T-helper 1 cell (primary cell): ENCODE results near the gene ACE.

ENCODE experiments used
- DNase-seq, 5 donors: peaks; one replicate each; pipeline ENCODE4 v3.0.0-alpha.2; 2012 to 2020
- total RNA-seq, 4 donors: gene quantifications; one replicate each; lab custom pipeline; 2026; lab: John Stamatoyannopoulos, UW

The ACE gene
- total RNA-seq = 7.6 to 27.7 (median 16.9) reads per million in 4 donors

GRCh38 chr17:63476854-63477479, at the start of gene ACE:
ACE (plus strand) TSS chr17:63477061; CDS start chr17:63477095, 34 bp downstream.
- DNase-seq = peak in 2 of 5 donors; percentile 36 to 40

GRCh38 chr17:63429766-63430165, 47.1 kb upstream of the ACE start:
- DNase-seq = no peak

GRCh38 chr17:63430223-63430622, 46.6 kb upstream of the ACE start:
- DNase-seq = no peak

GRCh38 chr17:63431618-63431938, 45.3 kb upstream of the ACE start:
- DNase-seq = no peak

- no peak for DNase-seq
Observed at GRCh38 chr17:63431939-63432804, 44.7 kb upstream of the ACE start.

GRCh38 chr17:63433746-63434591, 42.9 kb upstream of the ACE start:
- DNase-seq = no peak

GRCh38 chr17:63434951-63435571, 41.8 kb upstream of the ACE start:
- DNase-seq = peak in 4 of 5 donors; percentile 19 to 76 (median 52)

GRCh38 chr17:63435681-63436522, 41.0 kb upstream of the ACE start:
- DNase-seq = no peak

- no peak for DNase-seq
Observed at GRCh38 chr17:63436523-63437110, 40.2 kb upstream of the ACE start.

- no peak for DNase-seq
Observed at GRCh38 chr17:63437287-63438091, 39.4 kb upstream of the ACE start.

- DNase-seq = no peak
Observed at GRCh38 chr17:63438092-63439051, 38.5 kb upstream of the ACE start.

- DNase-seq = peak in 1 of 5 donors; percentile 74
Observed at GRCh38 chr17:63439687-63440086, 37.2 kb upstream of the ACE start.

GRCh38 chr17:63440127-63440769, 36.6 kb upstream of the ACE start:
- DNase-seq = peak in 3 of 5 donors; percentile 28 to 60 (median 33)

- no peak for DNase-seq
Observed at GRCh38 chr17:63440770-63441335, 36.0 kb upstream of the ACE start.

GRCh38 chr17:63441654-63442053, 35.2 kb upstream of the ACE start:
- no peak for DNase-seq

GRCh38 chr17:63442074-63442473, 34.8 kb upstream of the ACE start:
- DNase-seq = no peak

GRCh38 chr17:63442549-63443035, 34.3 kb upstream of the ACE start:
- DNase-seq = no peak

GRCh38 chr17:63443053-63443452, 33.8 kb upstream of the ACE start:
- DNase-seq = no peak
